Activated T-cell treated with anti-CD3 and anti-CD28 coated beads, Interleukin-2, amount 50 U/mL, for 72 hours (primary cell): ENCODE measurements around the gene PAX7. TPM values are rescaled to one million over a fixed set of nuclear protein-coding genes. Genes with fewer than 3 reads are reported as not detected.

Experiments used
- ATAC-seq, 2 donors: fragments of 150-1000 bp; cut with Tn5 transposase; replicated peaks in 1 of 2; 2 replicates each; pipeline ENCODE4 v1.10.0; 2021; ENCODE audit warnings: moderate library complexity in 2 of 2, mild to moderate bottlenecking in 1 of 2
- DNase-seq, 2 donors: peaks; one replicate each; pipeline ENCODE4 v3.0.0; 2021 to 2022; ENCODE audit warnings: mixed read lengths in 1 of 2
- H3K27ac Mint-ChIP-seq: one replicate; pipeline ENCODE4 v1.8.0; 2022; ENCODE audit warnings: mild to moderate bottlenecking, moderate library complexity, mixed read lengths
- H3K27me3 Mint-ChIP-seq: one replicate; pipeline ENCODE4 v1.8.0; 2022; ENCODE audit warnings: low read depth, mixed read lengths
- H3K36me3 Mint-ChIP-seq, 2 donors: one replicate each; pipeline ENCODE4 v1.8.0; 2022; ENCODE audit warnings: mixed read lengths in 2 of 2, mild to moderate bottlenecking in 1 of 2; ENCODE audit not compliant: insufficient read depth in 2 of 2
- H3K4me1 Mint-ChIP-seq: one replicate; pipeline ENCODE4 v1.8.0; 2022; ENCODE audit warnings: low read depth, mixed read lengths
- H3K4me3 Mint-ChIP-seq, 2 donors: one replicate each; pipeline ENCODE4 v1.8.0; 2022; ENCODE audit warnings: mild to moderate bottlenecking in 2 of 2, mixed read lengths in 2 of 2, moderate library complexity in 2 of 2
- H3K9me3 Mint-ChIP-seq, 2 donors: one replicate each; pipeline ENCODE4 v1.8.0; 2022; ENCODE audit warnings: mixed read lengths in 2 of 2
- total RNA-seq, 2 donors: library from RNA; stranded (reverse); gene quantifications; one replicate each; pipeline ENCODE4 v1.2.3, GENCODE V29; 2022

Gene PAX7
- total RNA-seq, 2 donors from 2014 or later = not detected

DNA sequence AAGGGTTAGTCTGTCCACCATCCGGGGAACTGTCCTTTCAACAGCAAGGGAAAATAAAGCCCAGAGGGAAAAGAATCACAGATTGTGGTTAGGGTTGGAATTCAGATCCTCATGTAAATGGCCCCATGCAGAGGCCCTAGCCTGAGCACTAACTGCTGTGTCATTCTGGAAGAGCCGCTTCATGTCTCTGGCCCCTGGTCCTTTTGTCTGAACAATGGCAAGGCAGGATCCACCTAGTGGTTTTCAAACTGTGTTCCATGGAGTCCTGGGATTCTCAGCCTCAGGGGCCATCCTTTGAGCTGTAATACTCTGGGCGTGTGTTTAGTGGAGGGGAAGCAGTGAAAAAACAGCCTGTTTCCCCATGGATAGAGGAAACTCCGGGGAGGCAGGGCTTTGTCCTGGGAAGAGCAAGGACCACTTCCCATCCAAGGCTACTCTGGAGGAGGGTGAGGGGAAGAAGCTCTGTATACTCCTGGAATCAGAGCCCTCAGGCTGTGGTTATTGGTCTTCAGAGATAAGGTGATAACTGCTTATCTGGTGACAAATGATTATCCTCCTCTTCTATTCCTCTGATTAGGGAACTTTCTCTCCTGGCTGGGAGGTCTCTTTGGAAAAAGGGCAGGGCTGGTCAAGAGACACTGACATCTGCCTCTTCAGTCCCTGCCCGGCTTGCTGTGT, 19.2 kb downstream of the PAX7 start:
- peaks cover 48% of the 10 kb centered on the region for H3K4me1 Mint-ChIP-seq
- H3K27me3 Mint-ChIP-seq = peaks cover 59% of the 10 kb centered on the region
- H3K9me3 Mint-ChIP-seq = no peaks in the 10 kb centered on the region
- ATAC-seq (no peak), DNase-seq (no peak)
- no peak overlapping the region for H3K4me3 Mint-ChIP-seq
- no peaks in the 10 kb centered on the region for H3K36me3 Mint-ChIP-seq
- no peak overlapping the region for H3K27ac Mint-ChIP-seq

DNA sequence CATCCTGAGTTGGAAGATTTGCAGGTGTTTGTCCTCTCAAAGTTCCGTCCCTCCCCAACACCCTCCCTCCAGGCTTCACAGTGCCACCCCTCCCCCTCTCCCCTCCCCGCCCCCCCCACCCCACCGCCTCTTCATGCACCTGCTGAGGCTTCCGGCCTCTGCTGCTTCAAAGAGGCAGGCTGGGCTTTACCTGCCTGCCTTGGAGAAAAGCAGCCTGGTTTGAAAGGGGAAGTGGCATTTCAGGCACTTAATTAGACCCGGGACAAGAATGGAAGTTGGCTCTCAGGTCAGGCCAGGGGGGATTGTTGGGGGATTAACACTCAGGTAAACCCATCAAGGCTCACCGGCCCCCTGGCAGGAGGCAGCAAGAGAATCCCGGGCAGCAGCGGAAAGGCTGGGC, 21.1 kb downstream of the PAX7 start:
- Mint-ChIP-seq H3K36me3 (no peaks in the 10 kb centered on the region), H3K27me3 (peaks cover 42% of the 10 kb centered on the region), H3K4me3 (no peak overlapping the region), H3K9me3 (no peaks in the 10 kb centered on the region), H3K4me1 (peaks cover 37% of the 10 kb centered on the region), H3K27ac (no peak overlapping the region)
- DNase-seq (no peak), ATAC-seq (no peak)

DNA sequence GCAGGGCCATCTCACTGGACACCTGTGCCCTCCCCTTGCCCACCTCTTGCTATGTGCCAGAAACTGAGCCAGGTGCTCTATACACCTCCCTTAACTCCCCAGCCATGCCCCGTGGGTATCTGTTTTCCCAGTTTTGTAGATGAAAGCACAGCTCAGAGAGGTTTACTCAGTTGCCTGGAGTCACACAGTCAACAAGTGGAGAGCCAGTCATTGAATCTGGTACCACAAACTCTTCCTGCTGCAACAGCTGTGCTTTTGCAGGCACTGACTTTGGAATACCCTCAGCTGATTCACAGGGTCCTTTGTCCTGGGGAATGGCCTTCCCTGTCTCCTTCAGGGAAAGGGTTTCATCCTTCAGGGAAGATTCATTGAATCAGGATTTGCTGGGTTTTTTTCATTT, 22.1 kb downstream of the PAX7 start:
- ATAC-seq (no peak), DNase-seq (no peak)
- no peaks in the 10 kb centered on the region for H3K9me3 Mint-ChIP-seq
- no peaks in the 10 kb centered on the region for H3K36me3 Mint-ChIP-seq
- H3K4me1 Mint-ChIP-seq = peaks cover 37% of the 10 kb centered on the region
- no peak overlapping the region for H3K27ac Mint-ChIP-seq
- peaks cover 35% of the 10 kb centered on the region for H3K27me3 Mint-ChIP-seq
- H3K4me3 Mint-ChIP-seq = no peak overlapping the region

- Mint-ChIP-seq H3K27ac (no peak overlapping the region), H3K9me3 (no peaks in the 10 kb centered on the region), H3K36me3 (no peaks in the 10 kb centered on the region), H3K27me3 (peaks cover 31% of the 10 kb centered on the region), H3K4me3 (no peak overlapping the region), H3K4me1 (peaks cover 35% of the 10 kb centered on the region)
- DNase-seq (no peak), ATAC-seq (peak in 1 of 2 donors; percentile 15)
Observed at GRCh38 chr1:18653367-18653766, 22.7 kb downstream of the PAX7 start.

DNA sequence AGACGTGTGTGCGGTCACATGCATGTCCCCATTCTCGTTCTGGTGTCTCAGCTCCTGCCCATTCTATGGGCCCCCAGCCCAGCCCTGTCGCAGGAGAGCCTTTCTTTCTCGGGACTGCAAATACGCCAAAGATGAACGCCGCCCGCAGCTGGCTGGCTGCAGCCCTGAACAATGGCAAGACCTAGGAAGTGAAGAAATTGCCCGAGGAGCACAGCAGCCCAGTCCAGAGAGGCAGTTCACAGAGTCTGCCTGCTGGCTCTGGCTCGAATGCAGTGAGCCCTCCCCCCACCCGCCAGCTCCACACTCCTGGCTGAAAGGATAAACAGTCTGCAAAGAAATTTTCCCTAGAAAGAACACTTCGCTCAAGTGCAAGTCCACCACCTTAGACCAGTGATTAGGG, 23.3 kb downstream of the PAX7 start:
- Mint-ChIP-seq H3K9me3 (no peaks in the 10 kb centered on the region), H3K4me1 (peaks cover 31% of the 10 kb centered on the region), H3K27me3 (peaks cover 25% of the 10 kb centered on the region), H3K27ac (no peak overlapping the region), H3K36me3 (no peaks in the 10 kb centered on the region), H3K4me3 (no peak overlapping the region)
- DNase-seq = no peak
- ATAC-seq = no peak

GRCh38 chr1:18654599-18654998, 24.0 kb downstream of the PAX7 start:
- Mint-ChIP-seq H3K27ac (no peak overlapping the region), H3K36me3 (no peaks in the 10 kb centered on the region), H3K4me3 (no peak overlapping the region), H3K9me3 (no peaks in the 10 kb centered on the region), H3K27me3 (peaks cover 22% of the 10 kb centered on the region), H3K4me1 (peaks cover 31% of the 10 kb centered on the region)
- ATAC-seq = no peak
- no peak for DNase-seq

DNA sequence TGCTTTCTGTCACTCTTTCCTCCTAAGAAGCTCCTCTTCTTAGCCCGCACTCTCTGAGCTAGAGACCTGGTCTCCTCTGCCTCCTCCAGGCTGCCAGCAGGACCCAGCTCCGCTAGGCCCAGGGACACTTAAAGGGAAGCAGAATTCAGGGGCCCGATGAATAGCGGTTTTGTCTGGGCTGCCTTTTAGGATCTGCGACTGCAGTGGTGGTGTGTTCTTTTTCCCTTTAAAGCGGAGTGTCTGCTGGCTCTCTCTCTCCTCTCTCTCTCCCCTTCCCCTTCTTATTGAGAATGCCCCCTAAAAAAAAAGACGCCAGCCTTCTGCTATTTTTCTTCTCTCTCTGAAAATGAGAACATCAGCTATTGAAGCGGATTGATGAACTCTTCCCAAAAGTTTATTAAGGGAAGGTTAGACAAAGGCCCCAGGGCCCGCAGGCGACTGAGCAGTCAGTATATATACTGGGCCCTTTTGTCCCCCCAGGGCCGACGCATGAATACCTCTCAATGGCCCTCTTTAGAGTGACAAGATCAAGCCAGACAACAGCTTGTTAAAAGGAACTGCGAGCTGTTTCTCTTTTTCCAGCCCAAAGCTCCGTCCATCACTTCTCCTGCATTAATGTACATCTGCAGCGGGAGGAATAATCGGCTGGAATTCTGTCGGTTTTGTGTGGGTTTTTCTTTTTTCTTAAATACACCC, 27.0 kb downstream of the PAX7 start:
- ATAC-seq = no peak
- Mint-ChIP-seq H3K36me3 (no peaks in the 10 kb centered on the region), H3K4me1 (peaks cover 35% of the 10 kb centered on the region), H3K27me3 (peaks cover 8% of the 10 kb centered on the region), H3K27ac (no peak overlapping the region), H3K4me3 (no peak overlapping the region), H3K9me3 (no peaks in the 10 kb centered on the region)
- no peak for DNase-seq

- Mint-ChIP-seq H3K9me3 (no peaks in the 10 kb centered on the region), H3K4me1 (peaks cover 24% of the 10 kb centered on the region), H3K4me3 (no peak overlapping the region), H3K36me3 (no peaks in the 10 kb centered on the region), H3K27ac (no peak overlapping the region), H3K27me3 (no peaks in the 10 kb centered on the region)
- no peak for ATAC-seq
- DNase-seq = no peak
Observed at GRCh38 chr1:18658831-18659230, 28.2 kb downstream of the PAX7 start.

GRCh38 chr1:18661404-18662285, 31.0 kb downstream of the PAX7 start:
- ATAC-seq (no peak), DNase-seq (no peak)
- Mint-ChIP-seq H3K27ac (no peak overlapping the region), H3K4me3 (no peak overlapping the region), H3K9me3 (no peaks in the 10 kb centered on the region), H3K4me1 (peaks cover 15% of the 10 kb centered on the region), H3K27me3 (no peaks in the 10 kb centered on the region), H3K36me3 (no peaks in the 10 kb centered on the region)

DNA sequence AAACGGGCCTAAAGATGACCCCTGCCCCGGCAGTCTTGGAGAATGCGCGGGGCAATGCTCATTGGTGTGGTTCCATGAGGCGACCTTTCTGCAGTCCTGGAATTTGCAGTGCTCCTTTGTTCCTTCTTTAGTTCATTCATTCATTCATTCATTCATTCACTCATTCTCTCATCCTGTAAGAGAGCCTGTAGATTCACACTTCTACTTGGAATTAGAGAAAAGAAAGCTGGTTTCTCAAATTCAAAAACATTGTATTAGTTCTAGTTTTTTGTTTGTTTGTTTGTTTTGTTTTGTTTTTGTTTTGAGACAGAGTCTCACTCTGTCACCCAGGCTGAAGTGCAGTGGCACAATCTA, 31.6 kb downstream of the PAX7 start:
- DNase-seq = no peak
- H3K4me3 Mint-ChIP-seq = no peak overlapping the region
- peaks cover 20% of the 10 kb centered on the region for H3K4me1 Mint-ChIP-seq
- no peak overlapping the region for H3K27ac Mint-ChIP-seq
- no peaks in the 10 kb centered on the region for H3K27me3 Mint-ChIP-seq
- ATAC-seq = no peak
- H3K9me3 Mint-ChIP-seq = no peaks in the 10 kb centered on the region
- no peaks in the 10 kb centered on the region for H3K36me3 Mint-ChIP-seq

DNA sequence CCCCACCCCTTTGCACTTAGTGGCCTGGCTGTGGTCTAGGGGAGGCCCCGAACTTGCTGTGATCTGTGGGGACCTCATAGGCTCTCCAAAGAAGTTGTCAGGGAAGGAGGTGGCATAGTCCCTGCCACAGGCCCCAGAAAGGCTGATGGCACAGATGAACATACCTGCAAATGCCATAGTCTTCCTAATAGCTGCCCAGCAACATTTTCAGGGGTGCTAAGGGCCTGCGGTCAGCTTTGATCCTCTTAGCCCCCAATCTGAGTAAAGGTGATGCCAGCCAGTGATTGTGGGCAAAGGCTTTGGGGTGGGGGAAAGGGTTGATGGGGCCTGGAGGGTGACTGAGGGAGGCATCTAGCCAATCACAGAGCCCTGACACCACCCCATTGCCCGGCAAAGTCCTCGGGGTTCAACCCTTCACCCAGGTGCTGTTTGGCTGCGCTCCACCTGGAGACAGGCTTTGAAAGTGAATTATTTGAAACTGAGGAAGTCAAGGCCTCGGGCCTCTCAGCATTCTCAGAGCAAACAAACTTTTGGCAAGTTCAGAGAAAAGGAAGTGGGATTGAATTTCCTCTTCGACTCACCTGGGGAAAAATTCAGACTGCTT, 35.8 kb downstream of the PAX7 start:
- H3K4me1 Mint-ChIP-seq = peaks cover 12% of the 10 kb centered on the region
- no peaks in the 10 kb centered on the region for H3K9me3 Mint-ChIP-seq
- no peak for DNase-seq
- H3K27me3 Mint-ChIP-seq = no peaks in the 10 kb centered on the region
- H3K4me3 Mint-ChIP-seq = no peak overlapping the region
- ATAC-seq = no peak
- H3K36me3 Mint-ChIP-seq = no peaks in the 10 kb centered on the region
- no peak overlapping the region for H3K27ac Mint-ChIP-seq

- no peak overlapping the region for H3K27ac Mint-ChIP-seq
Observed at GRCh38 chr1:18667333-18667732, 36.7 kb downstream of the PAX7 start.

GRCh38 chr1:18668046-18668445, 37.4 kb downstream of the PAX7 start:
- DNase-seq (no peak), ATAC-seq (no peak)
- no peak overlapping the region for H3K27ac Mint-ChIP-seq
- no peak overlapping the region for H3K4me3 Mint-ChIP-seq
- H3K4me1 Mint-ChIP-seq = peaks cover 9% of the 10 kb centered on the region
- H3K9me3 Mint-ChIP-seq = no peaks in the 10 kb centered on the region
- H3K27me3 Mint-ChIP-seq = no peaks in the 10 kb centered on the region
- H3K36me3 Mint-ChIP-seq = no peaks in the 10 kb centered on the region

More at GRCh38 chr1:18667333-18667732, 36.7 kb downstream of the PAX7 start:
- H3K36me3 Mint-ChIP-seq = no peaks in the 10 kb centered on the region
- no peaks in the 10 kb centered on the region for H3K9me3 Mint-ChIP-seq
- DNase-seq = no peak
- H3K4me1 Mint-ChIP-seq = peaks cover 9% of the 10 kb centered on the region
- no peak for ATAC-seq
- no peak overlapping the region for H3K4me3 Mint-ChIP-seq
- H3K27me3 Mint-ChIP-seq = no peaks in the 10 kb centered on the region
